Measurements from ENCODE around the gene RELN. TPM values are rescaled to one million over a fixed set of nuclear protein-coding genes. Genes with fewer than 3 reads are reported as not detected.

RELN gene
- total RNA-seq, 2 donors from 2014 or later = 3.9 to 8.5 TPM

DNA sequence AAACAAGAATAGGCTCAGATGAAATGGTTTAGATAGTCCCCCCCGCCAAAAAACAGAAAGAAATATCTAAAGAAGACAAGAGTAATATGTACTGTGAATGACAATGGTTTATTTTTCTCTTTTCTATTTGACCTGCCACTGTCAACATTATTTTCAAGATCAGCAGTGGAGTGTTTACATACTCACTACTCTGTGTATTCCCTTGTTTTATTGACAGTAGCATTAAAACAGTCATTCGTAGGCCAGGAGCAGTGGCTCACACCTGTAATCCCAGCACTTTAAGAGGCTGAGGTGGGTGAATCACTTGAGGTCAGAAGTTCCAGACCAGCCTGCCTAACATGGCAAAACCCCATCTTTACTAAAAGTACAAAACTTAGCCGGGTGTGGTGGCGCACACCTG is 298.2 kb downstream of the RELN start:
- no peaks in the 10 kb centered on the region for H3K36me3 ChIP-seq (ENCODE audit: control insufficient read depth, insufficient read depth, low read length)
- H3K27me3 ChIP-seq (ENCODE audit: control insufficient read depth, insufficient read depth, low read length, poor library complexity, severe bottlenecking) = no peaks in the 10 kb centered on the region
- 94 to 100% methylated on average over 1 to 4 of the region's 4 CpGs for WGBS, 2 experiments (ENCODE audit: insufficient coverage in 1 of 2, insufficient read length in 1 of 2)
- H3K36me3 Mint-ChIP-seq (ENCODE audit: low read depth) = no peaks in the 10 kb centered on the region
- TF ChIP-seq, protein P1, sequence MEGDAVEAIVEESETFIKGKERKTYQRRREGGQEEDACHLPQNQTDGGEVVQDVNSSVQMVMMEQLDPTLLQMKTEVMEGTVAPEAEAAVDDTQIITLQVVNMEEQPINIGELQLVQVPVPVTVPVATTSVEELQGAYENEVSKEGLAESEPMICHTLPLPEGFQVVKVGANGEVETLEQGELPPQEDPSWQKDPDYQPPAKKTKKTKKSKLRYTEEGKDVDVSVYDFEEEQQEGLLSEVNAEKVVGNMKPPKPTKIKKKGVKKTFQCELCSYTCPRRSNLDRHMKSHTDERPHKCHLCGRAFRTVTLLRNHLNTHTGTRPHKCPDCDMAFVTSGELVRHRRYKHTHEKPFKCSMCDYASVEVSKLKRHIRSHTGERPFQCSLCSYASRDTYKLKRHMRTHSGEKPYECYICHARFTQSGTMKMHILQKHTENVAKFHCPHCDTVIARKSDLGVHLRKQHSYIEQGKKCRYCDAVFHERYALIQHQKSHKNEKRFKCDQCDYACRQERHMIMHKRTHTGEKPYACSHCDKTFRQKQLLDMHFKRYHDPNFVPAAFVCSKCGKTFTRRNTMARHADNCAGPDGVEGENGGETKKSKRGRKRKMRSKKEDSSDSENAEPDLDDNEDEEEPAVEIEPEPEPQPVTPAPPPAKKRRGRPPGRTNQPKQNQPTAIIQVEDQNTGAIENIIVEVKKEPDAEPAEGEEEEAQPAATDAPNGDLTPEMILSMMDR (conservative IDR thresholded peaks at IDR 0.05) = no peak
- H3K4me3 Mint-ChIP-seq = no peak overlapping the region
- H3K4me1 Mint-ChIP-seq = peaks cover 3% of the 10 kb centered on the region
- no peak overlapping the region for H3K27ac ChIP-seq (ENCODE audit: low read depth, low read length)
- no peak overlapping the region for H3K4me3 ChIP-seq (ENCODE audit: low read length)
- H3K9ac ChIP-seq (ENCODE audit: extremely low read depth, low read length, poor library complexity, severe bottlenecking) = no peak overlapping the region
- no peak overlapping the region for H3K27ac Mint-ChIP-seq
- no peak for DNase-seq
- no peaks in the 10 kb centered on the region for H3K27me3 Mint-ChIP-seq (ENCODE audit: insufficient read depth)
- no peaks in the 10 kb centered on the region for H3K4me1 ChIP-seq (ENCODE audit: control insufficient read depth, insufficient read depth, low read length)
- no peaks in the 10 kb centered on the region for H3K9me3 Mint-ChIP-seq
- H3K9me3 ChIP-seq (ENCODE audit: control insufficient read depth, low read length) = no peaks in the 10 kb centered on the region

DNA sequence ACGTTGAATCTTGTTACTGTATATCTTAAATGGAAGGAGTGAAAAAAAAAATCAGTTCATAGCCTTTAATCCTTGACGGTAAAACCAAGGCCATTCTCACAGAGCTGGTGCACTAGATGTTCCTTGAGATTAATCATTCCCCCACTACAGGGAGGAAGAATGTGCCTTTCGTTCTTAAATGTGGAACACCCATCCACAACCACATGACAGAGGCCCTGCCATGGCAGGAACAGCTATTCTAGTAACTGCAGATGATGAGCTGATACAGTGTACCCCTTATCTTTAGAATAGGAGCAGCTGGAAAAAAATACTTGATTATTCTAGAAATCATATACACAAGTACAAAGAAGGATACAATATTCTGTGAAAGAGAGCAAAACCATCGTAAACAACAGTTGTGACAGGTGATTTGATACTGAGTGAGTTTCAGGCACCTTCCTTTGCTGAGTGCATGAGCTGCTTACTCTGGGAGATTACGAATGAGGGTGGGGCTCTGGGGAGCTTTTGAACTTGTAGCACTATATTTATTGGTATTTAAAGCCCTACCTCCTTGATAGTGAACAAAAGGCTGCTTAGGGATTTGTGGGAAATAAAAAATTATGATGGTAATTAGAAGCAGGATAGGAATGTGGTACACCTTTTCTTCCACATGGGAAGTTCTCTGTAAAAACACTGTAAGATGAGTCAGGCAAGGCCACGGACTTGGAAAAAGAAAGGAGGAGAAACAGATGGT is 299.1 kb downstream of the RELN start:
- no peak overlapping the region for H3K9ac ChIP-seq (ENCODE audit: extremely low read depth, low read length, poor library complexity, severe bottlenecking)
- Mint-ChIP-seq H3K4me3 (no peak overlapping the region), H3K27ac (no peak overlapping the region), H3K4me1 (peaks cover 3% of the 10 kb centered on the region), H3K27me3 (ENCODE audit: insufficient read depth) (no peaks in the 10 kb centered on the region), H3K36me3 (ENCODE audit: low read depth) (no peaks in the 10 kb centered on the region), H3K9me3 (no peaks in the 10 kb centered on the region)
- no peaks in the 10 kb centered on the region for H3K27me3 ChIP-seq (ENCODE audit: control insufficient read depth, insufficient read depth, low read length, poor library complexity, severe bottlenecking)
- H3K27ac ChIP-seq (ENCODE audit: low read depth, low read length) = no peak overlapping the region
- no peaks in the 10 kb centered on the region for H3K9me3 ChIP-seq (ENCODE audit: control insufficient read depth, low read length)
- 95 to 100% methylated on average over 2 to 6 of the region's 6 CpGs for WGBS, 2 experiments (ENCODE audit: insufficient coverage in 1 of 2, insufficient read length in 1 of 2)
- DNase-seq = no peak
- TF ChIP-seq, protein P1 (conservative IDR thresholded peaks at IDR 0.05) = no peak
- H3K4me1 ChIP-seq (ENCODE audit: control insufficient read depth, insufficient read depth, low read length) = no peaks in the 10 kb centered on the region
- no peak overlapping the region for H3K4me3 ChIP-seq (ENCODE audit: low read length)
- no peaks in the 10 kb centered on the region for H3K36me3 ChIP-seq (ENCODE audit: control insufficient read depth, insufficient read depth, low read length)

DNA sequence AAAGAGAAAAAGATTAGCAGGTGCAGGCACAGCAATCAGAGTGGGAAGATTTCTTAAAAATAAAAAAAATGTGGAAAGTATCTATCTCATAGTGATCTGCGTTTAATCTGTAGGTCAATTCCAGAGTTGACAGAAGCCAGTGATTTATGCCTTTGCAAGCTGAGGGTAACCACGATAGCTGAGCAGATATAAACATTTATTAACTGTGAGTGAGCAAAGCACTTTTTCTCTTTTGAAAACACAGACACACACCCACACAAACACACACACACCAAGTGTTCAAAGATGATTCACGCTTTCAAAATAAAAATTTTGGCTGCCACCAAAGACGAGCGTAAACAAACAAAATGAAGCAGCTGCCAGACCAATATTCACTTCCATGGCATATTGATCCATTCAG is 300.2 kb downstream of the RELN start:
- DNase-seq = no peak
- 93 to 100% methylated on average over 1 to 5 of the region's 5 CpGs for whole genome bisulfite sequencing, 2 experiments (ENCODE audit: insufficient coverage in 1 of 2, insufficient read length in 1 of 2)
- Mint-ChIP-seq H3K4me1 (peaks cover 3% of the 10 kb centered on the region), H3K27ac (no peak overlapping the region), H3K4me3 (no peak overlapping the region), H3K36me3 (ENCODE audit: low read depth) (no peaks in the 10 kb centered on the region), H3K27me3 (ENCODE audit: insufficient read depth) (no peaks in the 10 kb centered on the region), H3K9me3 (no peaks in the 10 kb centered on the region)
- no peak overlapping the region for H3K4me3 ChIP-seq (ENCODE audit: low read length)
- no peaks in the 10 kb centered on the region for H3K36me3 ChIP-seq (ENCODE audit: control insufficient read depth, insufficient read depth, low read length)
- no peak overlapping the region for H3K9ac ChIP-seq (ENCODE audit: extremely low read depth, low read length, poor library complexity, severe bottlenecking)
- H3K4me1 ChIP-seq (ENCODE audit: control insufficient read depth, insufficient read depth, low read length) = no peaks in the 10 kb centered on the region
- H3K9me3 ChIP-seq (ENCODE audit: control insufficient read depth, low read length) = no peaks in the 10 kb centered on the region
- H3K27me3 ChIP-seq (ENCODE audit: control insufficient read depth, insufficient read depth, low read length, poor library complexity, severe bottlenecking) = no peaks in the 10 kb centered on the region
- no peak overlapping the region for H3K27ac ChIP-seq (ENCODE audit: low read depth, low read length)
- TF ChIP-seq, protein P1 (conservative IDR thresholded peaks at IDR 0.05) = no peak

All from endodermal cell (in vitro differentiated cells).